ENCODE measurements around the gene SPNS3.

DNA sequence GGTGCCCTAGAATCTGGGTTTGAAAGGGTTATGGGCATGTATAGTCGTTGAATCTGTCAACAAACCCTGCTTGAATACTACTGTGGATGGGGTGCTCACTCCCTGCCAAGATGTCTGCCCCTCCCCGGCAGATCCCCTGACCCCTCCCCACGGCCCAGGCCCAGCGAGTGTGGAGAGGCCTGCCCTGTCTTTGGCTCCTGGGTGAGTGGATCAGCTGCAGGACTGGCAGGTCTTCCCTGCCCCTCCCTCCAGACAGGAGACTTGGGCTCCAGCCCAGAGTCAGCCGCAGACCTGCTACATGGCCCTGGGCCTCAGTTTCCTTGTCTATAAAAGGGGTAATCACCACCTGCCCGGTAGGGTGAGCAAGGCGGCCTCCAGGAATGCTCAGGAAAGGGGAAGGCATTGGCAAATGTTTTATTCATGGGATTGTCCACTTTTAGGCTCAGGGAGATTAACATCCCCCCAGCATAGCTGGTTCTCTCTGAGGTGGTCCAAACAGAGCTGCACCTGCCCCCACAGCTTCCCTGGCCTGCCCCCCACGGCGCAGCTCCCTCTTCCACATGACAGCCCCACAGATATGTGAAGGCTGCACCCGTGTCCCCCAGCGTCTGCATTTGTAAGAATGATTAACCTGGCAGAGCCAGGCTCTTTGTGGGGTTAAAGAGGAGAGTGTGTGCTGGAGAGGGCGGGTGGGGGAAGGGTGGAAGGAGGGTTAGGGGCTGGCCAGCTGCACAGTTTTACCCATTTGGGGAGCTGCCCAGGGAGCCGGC, 46.4 kb downstream of the SPNS3 start:
- TF ChIP-seq, protein P1, sequence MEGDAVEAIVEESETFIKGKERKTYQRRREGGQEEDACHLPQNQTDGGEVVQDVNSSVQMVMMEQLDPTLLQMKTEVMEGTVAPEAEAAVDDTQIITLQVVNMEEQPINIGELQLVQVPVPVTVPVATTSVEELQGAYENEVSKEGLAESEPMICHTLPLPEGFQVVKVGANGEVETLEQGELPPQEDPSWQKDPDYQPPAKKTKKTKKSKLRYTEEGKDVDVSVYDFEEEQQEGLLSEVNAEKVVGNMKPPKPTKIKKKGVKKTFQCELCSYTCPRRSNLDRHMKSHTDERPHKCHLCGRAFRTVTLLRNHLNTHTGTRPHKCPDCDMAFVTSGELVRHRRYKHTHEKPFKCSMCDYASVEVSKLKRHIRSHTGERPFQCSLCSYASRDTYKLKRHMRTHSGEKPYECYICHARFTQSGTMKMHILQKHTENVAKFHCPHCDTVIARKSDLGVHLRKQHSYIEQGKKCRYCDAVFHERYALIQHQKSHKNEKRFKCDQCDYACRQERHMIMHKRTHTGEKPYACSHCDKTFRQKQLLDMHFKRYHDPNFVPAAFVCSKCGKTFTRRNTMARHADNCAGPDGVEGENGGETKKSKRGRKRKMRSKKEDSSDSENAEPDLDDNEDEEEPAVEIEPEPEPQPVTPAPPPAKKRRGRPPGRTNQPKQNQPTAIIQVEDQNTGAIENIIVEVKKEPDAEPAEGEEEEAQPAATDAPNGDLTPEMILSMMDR (IDR thresholded peaks at IDR 0.05), result no peak
- no peak for TF ChIP-seq POLR2A (IDR thresholded peaks at IDR 0.05)
- TF ChIP-seq EP300 (IDR thresholded peaks at IDR 0.05), result no peak
